HepG2 (cell line): ENCODE data around the gene MPG. TPM values are rescaled to one million over a fixed set of nuclear protein-coding genes. Genes with fewer than 3 reads are reported as not detected.

ENCODE experiments used
- ATAC-seq: fragments of 200-7000 bp; cut with Tn5 transposase; 3 replicates; pipeline ENCODE4 v1.9.1; 2020; ENCODE audit warnings: mild to moderate bottlenecking, moderate library complexity
- BruUV-seq: library from RNA; stranded (reverse); fragments of 400-500 nt; replicated peaks from 2 replicates; lab custom pipeline; 2021; lab: Mats Ljungman, UMichigan
- CTCF ChIA-PET: fragments of 300-600 bp; formaldehyde crosslinking; extraction: SDS; loops from one replicate; lab custom pipeline; 2021; ENCODE audit warnings: low total read pairs, inconsistent platforms, low intra/inter-chr PET ratio; lab: Yijun Ruan, JAX
- POLR2A ChIA-PET: fragments of 350-600 bp; sonication (Branson Sonifier 250); formaldehyde crosslinking; loops from one replicate; lab custom pipeline; 2020; ENCODE audit warnings: antibody characterized with exemption, inconsistent platforms; lab: Yijun Ruan, JAX
- DNase-seq: peaks from one replicate; pipeline ENCODE4 v3.0.0-alpha.2; 2015; ENCODE audit warnings: low spot score
- FAIRE-seq: peaks from 3 replicates; lab custom pipeline; 2011; peaks lifted over from hg19 to GRCh38; lab: Jason Lieb, UNC
- H2AFZ ChIP-seq: one replicate; pipeline ENCODE4 v1.6.1; 2011; ENCODE audit warnings: low read length, inconsistent platforms
- H3K27ac ChIP-seq: fragments of 300-600 bp; 3 replicates; pipeline ENCODE4 v1.8.0; 2011; ENCODE audit warnings: mixed run types, mild to moderate bottlenecking, mixed read lengths, low read length, inconsistent platforms; ENCODE audit not compliant: insufficient read depth; ENCODE audit errors: extremely low read length
- H3K27me3 ChIP-seq, 2 experiments: fragments of 200-600 bp in 1 of 2; 2 replicates in 1 of 2; 3 replicates in 1 of 2; pipeline versions ENCODE4 v1.6.0 to v1.8.0; 2011; ENCODE audit warnings: low read length in 2 of 2, mild to moderate bottlenecking in 2 of 2, moderate library complexity in 2 of 2, inconsistent platforms in 1 of 2; ENCODE audit not compliant: insufficient read depth in 2 of 2, control insufficient read depth in 1 of 2
- H3K36me3 ChIP-seq, 2 experiments: fragments of 200-600 bp in 1 of 2; replicated peaks in 1 of 2; 2 replicates in 1 of 2; 3 replicates in 1 of 2; pipeline versions ENCODE4 v1.5.1 to v1.8.0; 2011; ENCODE audit warnings: low read length in 2 of 2, inconsistent platforms in 1 of 2; ENCODE audit not compliant: insufficient read depth in 2 of 2, control insufficient read depth in 1 of 2
- H3K4me1 ChIP-seq: 2 replicates; pipeline ENCODE4 v1.5.1; 2012; ENCODE audit warnings: low read length, inconsistent platforms; ENCODE audit not compliant: insufficient read depth
- H3K4me2 ChIP-seq: 2 replicates; pipeline ENCODE4 v1.6.0; 2011; ENCODE audit warnings: low read depth, low read length, inconsistent platforms
- H3K4me3 ChIP-seq, 3 experiments: fragments of 200-600 bp in 1 of 3; sonication (generic), shearing (Covaris generic) in 1 of 3; replicated peaks in 1 of 3; 2 replicates each; pipeline ENCODE4 v1.5.1; 2011 to 2016; ENCODE audit warnings: low read length in 3 of 3, inconsistent platforms in 2 of 3, low read depth in 2 of 3, mild to moderate bottlenecking in 2 of 3, control low read depth in 1 of 3, mixed read lengths in 1 of 3; ENCODE audit not compliant: insufficient read depth in 1 of 3
- H3K79me2 ChIP-seq: one replicate; pipeline ENCODE4 v1.6.1; 2011; ENCODE audit warnings: low read length, inconsistent platforms; ENCODE audit not compliant: insufficient read depth
- H3K9ac ChIP-seq: 2 replicates; pipeline ENCODE4 v1.6.0; 2011; ENCODE audit warnings: mild to moderate bottlenecking, low read depth, low read length, inconsistent platforms; ENCODE audit not compliant: insufficient read depth
- H3K9me3 ChIP-seq: 2 replicates; pipeline ENCODE4 v1.5.1; 2012; ENCODE audit warnings: mild to moderate bottlenecking, low read length
- H4K20me1 ChIP-seq: 2 replicates; pipeline ENCODE4 v1.6.0; 2011; ENCODE audit warnings: inconsistent platforms, mild to moderate bottlenecking, low read length, moderate library complexity; ENCODE audit not compliant: insufficient read depth
- AGO2 ChIP-seq: fragments of 200-400 bp; formaldehyde crosslinking; optimal IDR thresholded peaks from 2 replicates; pipeline ENCODE3; 2017; ENCODE audit warnings: mild to moderate bottlenecking, low read depth, low read length, moderate library complexity
- ELF4 ChIP-seq: sonication (generic); formaldehyde crosslinking; IDR thresholded peaks from 2 replicates; pipeline ENCODE4 v1.5.0; 2020; ENCODE audit warnings: missing genetic modification reagents, mild to moderate bottlenecking, moderate library complexity, borderline replicate concordance
- IKZF1 ChIP-seq: fragments of 450-650 bp; IDR thresholded peaks from 2 replicates; pipeline ENCODE4 v1.7.1; 2016
- MED13 ChIP-seq: sonication (generic); formaldehyde crosslinking; IDR thresholded peaks from 2 replicates; pipeline ENCODE4 v1.5.0; 2020; ENCODE audit warnings: missing genetic modification reagents
- TMF1 ChIP-seq: sonication (generic); formaldehyde crosslinking; IDR thresholded peaks from 2 replicates; pipeline ENCODE4 v1.8.1; 2022; ENCODE audit warnings: low read depth, missing genetic modification reagents
- ZFX ChIP-seq: sonication (generic); formaldehyde crosslinking; IDR thresholded peaks from 2 replicates; pipeline ENCODE4 v1.4.0; 2020; ENCODE audit warnings: mild to moderate bottlenecking, low read depth, missing genetic modification reagents, moderate library complexity
- ZNF263 ChIP-seq: sonication (generic); formaldehyde crosslinking; IDR thresholded peaks from 2 replicates; pipeline ENCODE4 v1.4.0; 2020; ENCODE audit warnings: missing genetic modification reagents
- ZNF292 ChIP-seq: sonication (generic); formaldehyde crosslinking; IDR thresholded peaks from 2 replicates; pipeline ENCODE4 v1.8.1; 2022; ENCODE audit warnings: mild to moderate bottlenecking, low read depth, missing genetic modification reagents, borderline replicate concordance
- WGBS: methylation state at CpG from one replicate; pipeline ENCODE4 v1.1.6; 2017; ENCODE audit warnings: low lambda C conversion rate; 5-methylcytosine and 5-hydroxymethylcytosine counted together
- in situ Hi-C: cut with HindIII; loops from 2 replicates; pipeline ENCODE4 v1.10.0; 2017; ENCODE audit warnings: low pct_unique_long_range_greater_than_20kb; ENCODE audit not compliant: extremely low pct_ligation_motif_present
- intact Hi-C: fragments of 100-400 bp; cut with micrococcal nuclease; formaldehyde crosslinking; loops from one replicate; pipeline ENCODE4 v1.10.0; 2022; ENCODE audit not compliant: unreplicated experiment
- polyA plus RNA-seq, 8 experiments: library from polyadenylated mRNA; depleted of rRNA in 3 of 8; stranded (reverse) in 7 of 8; unstranded in 1 of 8; fragments of >200 nt; fragmentation: Illumina TruSeq in 4 of 8; extraction: Trizol in 4 of 8; gene quantifications; 2 replicates each; pipeline versions ENCODE4 v1.2.1 to v1.2.3, GENCODE V29; 2011 to 2016; ENCODE audit warnings: low read depth in 4 of 8, missing spikeins in 1 of 8, mixed read lengths in 1 of 8; ENCODE audit not compliant: insufficient read depth in 1 of 8
- total RNA-seq, 5 experiments: library from RNA; depleted of rRNA; stranded (reverse); fragments of >200 nt; fragmentation: Illumina TruSeq; extraction: Trizol; gene quantifications; 2 replicates each; pipeline ENCODE4 v1.2.3, GENCODE V29; 2016; ENCODE audit warnings: low read depth in 1 of 5
- TF ChIP-seq, protein P1 (sequence below): sonication (generic); formaldehyde crosslinking; IDR thresholded peaks from 2 replicates; pipeline ENCODE4 v1.5.1; 2020; ENCODE audit warnings: missing genetic modification reagents, mild to moderate bottlenecking, borderline replicate concordance
- TF ChIP-seq, protein P2 (sequence below): sonication (generic); formaldehyde crosslinking; IDR thresholded peaks from 2 replicates; pipeline ENCODE4 v1.5.0; 2020; ENCODE audit warnings: missing genetic modification reagents

The MPG gene
- total and polyA plus RNA-seq, 2 of the 13 experiments (the other 11 are each of a cell fraction or from before 2014, with no cell fraction given) = 59.1 to 62.5 TPM

DNA sequence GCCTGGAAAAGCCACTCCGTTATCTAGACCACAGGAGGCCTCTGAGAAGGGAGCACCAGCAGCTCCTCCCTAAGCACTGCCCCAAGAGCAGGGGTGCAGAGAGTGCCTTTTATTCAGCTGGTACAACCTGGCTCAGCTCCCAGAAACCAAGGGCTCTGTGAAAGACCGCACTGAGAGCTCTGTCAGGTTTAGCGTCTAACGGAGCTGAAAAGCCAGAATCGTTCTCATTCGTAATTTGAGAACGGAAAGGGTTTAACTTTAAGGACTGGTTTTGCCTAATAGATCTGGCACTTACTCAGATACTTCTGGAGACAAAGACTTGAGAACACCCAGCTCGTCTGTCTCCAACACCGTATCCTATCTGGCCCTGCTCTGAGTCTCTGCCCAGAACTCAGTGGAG, 13.5 kb downstream of the MPG start:
- intact Hi-C loops (no loop called here), in situ Hi-C loops (no loop called here)
- H3K4me2 ChIP-seq = no peak overlapping the region
- H3K27me3 ChIP-seq = no peaks in the 10 kb centered on the region
- H2AFZ ChIP-seq = no peak overlapping the region
- H3K36me3 ChIP-seq = peaks cover 17 to 26% of the 10 kb centered on the region in 2 experiments; a peak in 4 of 5 replicates
- 95% methylated on average over 9 of the region's 9 CpGs for WGBS
- H3K4me1 ChIP-seq = peaks cover 8% of the 10 kb centered on the region
- TF ChIP-seq ZNF292 (CRISPR knock-in tag) (no peak), ZNF263 (peak; percentile 87)
- CTCF ChIA-PET = interaction anchor here (7.9 kb wide), 1 partner anchor 25 kb away, joined by 155 read pairs; no protein-coding TSS in a partner anchor
- H3K27ac ChIP-seq = no peak overlapping the region
- no peak overlapping the region for H3K9ac ChIP-seq
- no peak for ATAC-seq
- no TSS peak for BruUV-seq
- DNase-seq = no peak
- no peaks in the 10 kb centered on the region for H3K9me3 ChIP-seq
- POLR2A ChIA-PET = no interaction called here
- no peak for FAIRE-seq
- H4K20me1 ChIP-seq = no peaks in the 10 kb centered on the region
- H3K79me2 ChIP-seq = no peaks in the 10 kb centered on the region
- H3K4me3 ChIP-seq = no peak overlapping the region

DNA sequence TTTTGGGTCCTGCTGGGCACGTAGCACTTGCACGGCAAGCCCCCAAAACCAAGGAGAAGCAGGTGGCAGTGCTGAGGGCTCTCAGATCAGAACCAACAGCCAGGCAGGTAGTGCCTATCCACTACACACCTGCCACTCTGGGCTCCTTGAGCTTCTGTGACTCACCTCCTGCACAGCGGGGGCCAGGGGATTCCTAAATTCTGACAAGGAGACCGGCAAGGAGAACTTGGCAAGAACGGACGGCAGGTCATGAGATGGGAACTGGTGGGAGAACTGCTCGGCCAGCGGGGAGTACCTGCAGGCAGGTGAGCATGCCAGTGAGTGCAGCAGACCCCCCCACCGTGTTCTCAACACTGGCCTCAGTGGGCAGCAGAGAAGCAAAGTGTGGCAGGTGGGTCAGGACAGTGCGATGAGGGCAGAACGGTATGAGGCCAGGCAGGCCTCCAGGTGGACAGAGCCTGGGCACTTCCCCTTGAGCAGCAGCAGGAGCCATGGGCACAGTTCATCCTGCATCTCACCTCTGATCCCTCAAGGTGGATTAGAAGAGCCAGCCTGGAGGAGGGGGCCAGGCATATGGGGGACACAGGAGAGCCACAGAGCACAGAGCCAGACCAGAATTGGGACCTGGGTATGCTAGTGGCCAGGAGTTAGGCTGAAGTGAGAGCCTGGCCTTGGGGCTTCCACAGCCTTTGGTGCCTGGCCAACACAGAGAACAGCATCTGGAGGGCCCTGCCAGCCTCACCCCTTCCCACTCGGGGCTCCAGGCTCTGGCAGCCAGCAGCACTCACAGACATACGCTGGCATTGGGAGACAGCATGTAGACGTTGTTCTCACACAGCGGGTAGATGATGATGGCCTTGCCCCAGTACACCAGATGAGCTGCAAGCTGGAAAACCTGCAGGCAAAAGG, 14.7 kb downstream of the MPG start:
- no peak overlapping the region for H2AFZ ChIP-seq
- FAIRE-seq (no peak), ATAC-seq (no peak), DNase-seq (no peak)
- ChIA-PET POLR2A (interaction anchor here (0.9 kb wide), 1 partner anchor 15 kb away, joined by 3 read pairs; no protein-coding TSS in a partner anchor), CTCF (interaction anchor here (7.9 kb wide), 1 partner anchor 26 kb away, joined by 155 read pairs; no protein-coding TSS in a partner anchor)
- H3K27me3 ChIP-seq = no peaks in the 10 kb centered on the region
- WGBS = 97% methylated on average over 11 of the region's 15 CpGs
- no peak overlapping the region for H3K4me2 ChIP-seq
- no peak overlapping the region for H3K4me3 ChIP-seq
- in situ Hi-C loops = no loop called here
- peaks cover 16 to 19% of the 10 kb centered on the region in 2 experiments; a peak in 4 of 5 replicates for H3K36me3 ChIP-seq
- intact Hi-C loops = no loop called here
- no peak overlapping the region for H3K9ac ChIP-seq
- peaks cover 11% of the 10 kb centered on the region for H3K4me1 ChIP-seq
- no TSS peak for BruUV-seq
- peak; percentile 40 for TF ChIP-seq AGO2
- no peak for TF ChIP-seq MED13 (CRISPR knock-in tag)
- TF ChIP-seq, protein P1, sequence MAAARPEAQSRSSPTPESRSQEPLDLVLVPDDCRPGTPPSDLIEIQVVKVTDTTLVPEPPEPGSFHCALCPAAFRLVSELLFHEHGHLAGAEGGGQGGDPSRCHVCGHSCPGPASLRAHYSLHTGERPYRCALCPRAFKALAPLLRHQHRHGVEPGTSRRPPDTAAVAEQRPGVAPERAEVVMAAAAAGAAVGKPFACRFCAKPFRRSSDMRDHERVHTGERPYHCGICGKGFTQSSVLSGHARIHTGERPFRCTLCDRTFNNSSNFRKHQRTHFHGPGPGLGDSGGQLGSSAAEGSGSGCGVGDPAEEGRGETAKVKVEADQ = no peak
- TF ChIP-seq, protein P2, sequence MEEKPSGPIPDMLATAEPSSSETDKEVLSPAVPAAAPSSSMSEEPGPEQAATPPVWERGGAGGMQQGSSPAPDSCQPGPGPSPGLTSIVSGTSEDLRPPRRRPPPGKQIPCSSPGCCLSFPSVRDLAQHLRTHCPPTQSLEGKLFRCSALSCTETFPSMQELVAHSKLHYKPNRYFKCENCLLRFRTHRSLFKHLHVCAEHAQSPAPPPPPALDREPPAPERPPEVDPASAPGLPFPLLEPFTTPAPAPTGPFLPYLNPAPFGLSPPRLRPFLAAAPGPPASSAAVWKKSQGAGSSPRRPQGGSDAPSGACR (CRISPR knock-in tag) = no peak
- TF ChIP-seq ZFX (CRISPR knock-in tag) = no peak
- TF ChIP-seq ELF4 (CRISPR knock-in tag) = no peak
- TF ChIP-seq TMF1 = no peak
- TF ChIP-seq IKZF1 = no peak
- H3K9me3 ChIP-seq = no peaks in the 10 kb centered on the region
- H3K27ac ChIP-seq = no peak overlapping the region
- no peaks in the 10 kb centered on the region for H3K79me2 ChIP-seq
- H4K20me1 ChIP-seq = no peaks in the 10 kb centered on the region
